Omental fat pad (tissue), 4 donors: Measurements from ENCODE around the gene TOM1L2. TPM values are rescaled to one million over a fixed set of nuclear protein-coding genes. Genes with fewer than 3 reads are reported as not detected.

Experiments
- ATAC-seq: fragments of 150-250 bp; one replicate; pipeline ENCODE4 v1.9.1; 2016; ENCODE audit warnings: mild to moderate bottlenecking, moderate library complexity; ENCODE audit not compliant: low FRiP score
- DNase-seq: peaks from one replicate; pipeline ENCODE4 v3.0.0-alpha.2; 2019; ENCODE audit warnings: low spot score
- total RNA-seq, 4 donors: library from RNA; depleted of rRNA; stranded (reverse); fragments of >200 nt; gene quantifications; one replicate each; pipeline ENCODE4 v1.1.0, GENCODE V29; 2016
- TF ChIP-seq, protein P1 (sequence below), 3 donors: fragments of 450-650 bp; IDR thresholded peaks; one replicate each; pipeline ENCODE4 v1.5.1; 2016 to 2017; ENCODE audit warnings: antibody characterized with exemption in 3 of 3, mild to moderate bottlenecking in 3 of 3, moderate library complexity in 2 of 3

Gene TOM1L2
- total RNA-seq, 4 donors from 2014 or later = 25.9 to 30.3 (median 27.6) TPM

DNA sequence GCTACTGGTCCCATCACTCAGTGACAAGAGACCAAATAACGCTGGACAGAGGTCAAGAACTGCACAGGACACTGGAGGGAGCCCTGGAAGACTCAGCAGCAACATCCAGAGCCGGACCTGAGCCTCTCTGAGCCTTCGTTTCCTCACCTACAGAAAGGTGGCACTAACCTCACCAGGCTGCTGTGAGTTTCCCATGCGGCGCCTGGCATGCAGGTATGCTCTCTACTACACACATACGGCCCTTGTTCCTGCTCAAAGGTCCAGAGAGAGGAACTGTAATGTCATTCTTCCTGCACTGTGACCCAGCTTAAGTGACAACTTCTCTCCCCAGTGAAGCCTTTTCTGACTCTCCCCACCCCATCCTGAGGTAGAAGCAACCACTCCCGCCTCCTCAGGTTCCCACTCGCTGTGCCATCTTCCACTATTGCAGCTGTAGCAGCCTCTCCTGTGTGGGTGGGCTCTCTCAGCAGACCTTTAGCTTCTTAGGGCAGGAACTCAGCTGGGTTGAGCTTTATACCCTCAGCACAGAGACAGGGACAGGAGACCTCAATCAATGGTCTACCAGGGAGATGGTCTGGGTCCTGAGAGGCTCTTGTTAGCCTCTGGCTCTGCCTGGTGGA lies 91.5 kb downstream of the TOM1L2 start:
- DNase-seq (no peak), ATAC-seq (no peak)
- TF ChIP-seq, protein P1, sequence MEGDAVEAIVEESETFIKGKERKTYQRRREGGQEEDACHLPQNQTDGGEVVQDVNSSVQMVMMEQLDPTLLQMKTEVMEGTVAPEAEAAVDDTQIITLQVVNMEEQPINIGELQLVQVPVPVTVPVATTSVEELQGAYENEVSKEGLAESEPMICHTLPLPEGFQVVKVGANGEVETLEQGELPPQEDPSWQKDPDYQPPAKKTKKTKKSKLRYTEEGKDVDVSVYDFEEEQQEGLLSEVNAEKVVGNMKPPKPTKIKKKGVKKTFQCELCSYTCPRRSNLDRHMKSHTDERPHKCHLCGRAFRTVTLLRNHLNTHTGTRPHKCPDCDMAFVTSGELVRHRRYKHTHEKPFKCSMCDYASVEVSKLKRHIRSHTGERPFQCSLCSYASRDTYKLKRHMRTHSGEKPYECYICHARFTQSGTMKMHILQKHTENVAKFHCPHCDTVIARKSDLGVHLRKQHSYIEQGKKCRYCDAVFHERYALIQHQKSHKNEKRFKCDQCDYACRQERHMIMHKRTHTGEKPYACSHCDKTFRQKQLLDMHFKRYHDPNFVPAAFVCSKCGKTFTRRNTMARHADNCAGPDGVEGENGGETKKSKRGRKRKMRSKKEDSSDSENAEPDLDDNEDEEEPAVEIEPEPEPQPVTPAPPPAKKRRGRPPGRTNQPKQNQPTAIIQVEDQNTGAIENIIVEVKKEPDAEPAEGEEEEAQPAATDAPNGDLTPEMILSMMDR (IDR thresholded peaks at IDR 0.05) = no peak

- TF ChIP-seq, protein P1 (IDR thresholded peaks at IDR 0.05) = no peak
- ATAC-seq (peak; percentile 53), DNase-seq (no peak)
These were observed 94.5 kb downstream of the TOM1L2 start for GRCh38 chr17:17877529-17878358.

DNA sequence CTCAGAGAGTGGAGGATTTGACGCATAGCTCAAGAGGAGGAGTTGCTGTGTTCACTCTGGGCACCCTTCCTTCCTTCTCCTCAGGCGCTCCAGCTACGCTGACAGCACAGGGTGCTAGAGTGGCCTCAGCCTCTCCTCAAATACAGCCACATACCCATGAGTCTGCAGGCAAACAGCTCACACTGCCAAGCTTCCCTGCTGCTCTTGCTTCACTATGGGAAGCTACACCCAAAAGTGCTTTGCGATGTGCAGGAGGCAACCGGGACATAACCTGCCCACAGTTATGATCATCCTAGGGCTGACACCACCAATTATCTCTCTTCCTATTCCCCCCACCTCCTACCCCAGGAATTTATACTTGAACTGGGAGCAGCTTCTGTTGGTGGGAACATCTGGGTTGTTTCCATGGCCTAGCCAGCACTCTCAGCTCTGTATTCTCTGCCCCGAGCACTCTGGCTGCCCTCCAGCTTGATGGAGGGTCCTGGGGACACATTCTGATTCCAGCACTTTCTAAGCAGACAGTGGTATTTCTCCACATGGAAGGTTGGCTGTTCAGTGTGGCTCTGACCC lies 95.2 kb downstream of the TOM1L2 start:
- DNase-seq (no peak), ATAC-seq (peak; percentile 72)
- TF ChIP-seq, protein P1 (IDR thresholded peaks at IDR 0.05) = no peak

- ATAC-seq (no peak), DNase-seq (no peak)
- TF ChIP-seq, protein P1 (IDR thresholded peaks at IDR 0.05) = no peak
These were observed 97.7 kb downstream of the TOM1L2 start for GRCh38 chr17:17874478-17874877.

GRCh38 chr17:17873450-17873991 lies 98.7 kb downstream of the TOM1L2 start:
- ATAC-seq (no peak), DNase-seq (no peak)
- TF ChIP-seq, protein P1 (IDR thresholded peaks at IDR 0.05) = no peak

DNA sequence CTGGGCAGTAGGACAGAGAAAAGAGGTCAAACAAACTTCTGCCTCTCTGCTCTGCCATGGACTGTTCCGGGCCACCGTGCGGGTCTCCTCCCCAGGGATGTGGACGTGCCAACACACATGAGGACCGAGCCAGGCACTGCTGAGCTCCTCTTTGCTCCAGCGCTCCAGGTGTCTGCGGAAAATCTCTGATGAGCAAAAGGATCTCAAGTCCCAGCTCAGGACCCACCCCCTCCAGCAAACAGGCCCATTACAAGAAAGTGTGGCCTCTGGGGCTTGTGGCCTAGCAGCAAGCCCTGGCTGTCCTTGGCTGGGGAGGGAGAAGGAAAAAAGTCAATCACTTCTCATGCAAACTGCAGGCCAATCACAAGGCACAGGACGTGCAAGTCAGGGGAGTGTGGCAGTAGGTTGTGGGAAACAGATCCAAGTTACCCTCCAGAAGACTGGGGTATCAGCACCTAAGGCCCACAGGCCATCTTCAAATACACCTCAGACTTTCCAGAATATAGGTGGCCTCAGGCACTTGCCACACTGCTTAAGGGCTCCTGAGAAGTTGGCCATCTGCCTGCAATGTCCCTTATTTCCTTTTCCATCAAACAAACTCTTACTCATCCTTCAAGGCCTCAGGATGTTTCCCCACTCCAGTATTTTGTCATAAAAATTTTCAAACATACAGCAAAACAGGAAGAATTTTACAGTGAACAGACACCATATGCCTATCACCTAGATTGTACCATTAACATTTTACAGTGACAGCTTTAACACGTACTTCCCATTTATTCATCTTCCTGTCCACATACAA lies 99.5 kb downstream of the TOM1L2 start:
- no peak for ATAC-seq

More for the DNA sequence above, 99.5 kb downstream of the TOM1L2 start:
- DNase-seq = no peak
- TF ChIP-seq, protein P1 (IDR thresholded peaks at IDR 0.05) = no peak
